Hematopoietic multipotent progenitor cell treated with erythropoietin and hydrocortisone succinate and interleukin-3 and kit ligand, for 8 days (in vitro differentiated cells): ENCODE measurements around the gene DYNC2H1.

ENCODE experiments used
- DNase-seq: peaks from one replicate; pipeline ENCODE4 v3.0.0-alpha.2; 2015

DYNC2H1 gene

DNA sequence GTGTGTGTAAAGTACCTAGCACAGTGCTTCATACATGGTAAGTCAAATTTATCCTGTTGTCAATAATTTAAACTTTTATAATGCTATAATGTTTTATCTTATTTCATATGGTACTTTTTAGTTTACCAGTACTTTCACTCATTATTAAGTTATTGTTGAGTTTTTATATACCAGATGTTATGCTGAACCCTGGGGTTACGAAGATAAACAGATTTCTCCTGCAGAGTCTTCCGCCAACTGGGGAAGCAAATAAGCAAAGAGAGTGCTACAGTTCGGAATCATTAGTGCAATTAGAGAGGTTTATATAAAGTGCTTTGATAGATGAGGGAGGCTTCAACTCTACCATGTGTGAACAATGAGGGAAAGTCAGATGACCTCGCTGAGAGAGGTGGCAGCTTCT lies 362.3 kb downstream of the DYNC2H1 start:
- no peak for DNase-seq

DNA sequence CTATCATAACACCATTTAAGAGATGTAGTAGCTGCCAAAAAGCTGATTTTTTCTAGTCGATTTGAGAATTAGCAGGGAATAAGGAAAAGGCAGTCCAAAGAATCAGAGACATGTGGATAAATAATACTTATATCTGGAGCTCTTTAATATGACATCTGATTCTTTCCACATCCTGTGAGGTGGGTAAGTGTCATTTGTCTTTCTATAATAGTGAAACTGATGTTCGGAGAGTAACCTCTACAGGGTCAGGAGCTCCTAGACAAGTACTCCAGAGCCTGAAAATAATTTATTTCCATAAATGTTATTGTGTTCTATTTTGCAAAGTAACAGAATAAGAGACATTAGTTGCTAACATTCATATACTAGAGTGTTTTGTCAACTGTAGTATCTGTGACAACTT lies 367.6 kb downstream of the DYNC2H1 start:
- DNase-seq = no peak

DNA sequence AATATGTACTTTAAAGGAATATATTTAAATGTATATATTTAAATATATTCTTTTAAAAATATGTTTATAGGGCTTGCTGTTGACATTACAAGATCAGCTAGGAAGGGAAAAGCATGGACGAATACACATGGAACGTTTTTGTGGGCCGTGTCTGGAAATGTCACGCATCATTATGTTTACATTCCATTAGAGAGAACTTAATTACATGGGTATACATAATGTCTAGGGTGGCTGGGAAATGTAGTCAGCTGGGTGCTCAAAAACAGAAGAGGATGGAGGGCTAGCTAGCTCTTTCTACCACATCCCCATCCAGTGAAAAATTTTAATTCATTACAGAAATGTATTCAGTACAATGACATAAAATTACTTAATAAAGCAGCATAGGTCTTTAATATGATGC lies 371.2 kb downstream of the DYNC2H1 start:
- DNase-seq = no peak

DNA sequence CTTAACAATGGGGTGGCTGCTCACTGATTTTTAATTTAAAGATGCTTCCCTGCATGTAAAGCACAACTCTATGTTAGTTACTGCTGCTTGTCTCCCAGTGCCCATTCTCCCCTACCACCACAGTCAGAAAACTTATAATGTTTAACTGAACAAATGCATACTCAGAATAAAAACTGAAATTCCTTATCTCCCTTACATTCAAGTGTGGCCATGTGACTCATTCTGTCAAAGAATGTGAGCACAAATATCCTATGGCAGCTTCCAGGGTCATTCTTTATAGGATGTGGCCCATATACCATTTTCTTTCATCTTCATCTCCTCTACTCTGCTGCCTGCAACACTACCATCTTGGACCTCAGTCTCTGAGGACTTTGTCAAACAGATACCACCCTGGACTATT lies 374.8 kb downstream of the DYNC2H1 start:
- no peak for DNase-seq

DNA sequence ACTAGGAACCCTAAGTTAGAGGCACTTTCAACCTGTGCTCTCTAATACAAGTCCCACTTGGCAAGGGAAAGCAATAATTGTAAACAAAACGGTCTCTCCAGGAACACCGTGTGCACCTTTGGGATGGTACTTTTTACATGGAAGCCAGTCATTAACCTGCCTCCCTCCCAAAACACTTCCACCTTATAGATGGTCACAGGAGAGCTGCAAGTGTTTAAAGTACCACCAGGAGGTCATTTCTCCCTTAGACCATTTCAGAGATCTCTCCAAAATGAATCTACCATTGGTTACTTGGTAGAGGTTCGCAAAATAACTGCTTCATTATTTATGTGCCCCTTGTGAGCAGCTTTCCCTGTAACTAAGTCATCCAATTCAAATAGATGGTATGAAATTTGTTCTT lies 375.3 kb downstream of the DYNC2H1 start:
- no peak for DNase-seq

DNA sequence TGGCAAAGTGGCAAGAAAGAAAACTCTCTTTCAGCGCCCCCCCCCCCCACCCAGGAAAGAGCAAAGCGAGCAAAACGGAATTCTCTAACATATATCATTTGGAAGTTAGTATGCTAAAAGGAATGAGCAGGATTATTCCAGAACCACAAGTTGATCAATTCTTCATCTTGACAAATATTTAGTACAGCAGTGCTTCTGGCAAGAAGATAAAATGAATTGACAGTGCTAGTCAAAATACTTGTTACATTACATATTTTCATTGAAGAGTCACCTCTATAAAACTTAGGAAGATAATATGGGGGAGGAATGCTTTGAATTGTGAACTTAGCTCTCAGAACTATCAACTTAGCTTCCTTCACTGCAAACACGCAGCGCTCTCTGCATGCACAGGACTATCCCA lies 377.4 kb downstream of the DYNC2H1 start:
- no peak for DNase-seq

DNA sequence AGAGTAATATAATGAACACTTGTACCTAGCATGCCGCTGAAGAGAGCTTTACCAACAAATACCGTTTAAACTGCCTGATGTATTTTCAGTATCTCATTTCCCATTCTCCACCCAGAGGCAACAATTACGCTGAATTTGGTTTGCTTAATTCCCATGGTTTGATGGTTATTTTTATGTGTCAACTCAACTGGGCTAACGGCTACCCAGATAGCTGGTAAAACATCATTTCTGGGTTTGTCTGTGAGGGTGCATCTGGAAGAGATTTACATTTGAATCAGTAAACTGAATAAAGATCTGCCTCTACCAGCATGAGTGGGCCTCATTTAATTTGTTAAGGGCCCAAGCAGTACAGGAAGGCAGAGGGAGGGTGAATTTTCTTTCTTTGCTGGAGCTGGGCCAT lies 377.9 kb downstream of the DYNC2H1 start:
- DNase-seq = no peak

DNA sequence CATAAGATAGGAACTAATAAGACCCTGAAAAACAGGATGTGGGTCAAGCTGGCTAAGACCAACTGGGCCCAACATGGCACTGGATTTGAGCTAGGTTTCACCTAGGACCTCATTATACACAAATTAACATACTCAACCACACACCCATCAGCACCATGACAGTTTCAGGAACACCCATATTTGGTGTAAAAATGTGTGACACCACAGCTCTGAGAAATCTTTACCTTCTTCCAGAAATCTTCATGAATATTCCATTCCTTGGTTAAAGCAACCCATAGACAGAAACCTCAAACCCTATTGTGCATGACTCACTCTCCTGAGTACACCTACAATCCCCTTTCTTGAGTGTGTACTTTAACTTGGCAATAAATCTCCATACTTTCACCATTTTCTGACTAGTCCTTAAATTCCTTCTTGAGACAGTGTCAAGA lies 378.8 kb downstream of the DYNC2H1 start:
- DNase-seq = no peak

DNA sequence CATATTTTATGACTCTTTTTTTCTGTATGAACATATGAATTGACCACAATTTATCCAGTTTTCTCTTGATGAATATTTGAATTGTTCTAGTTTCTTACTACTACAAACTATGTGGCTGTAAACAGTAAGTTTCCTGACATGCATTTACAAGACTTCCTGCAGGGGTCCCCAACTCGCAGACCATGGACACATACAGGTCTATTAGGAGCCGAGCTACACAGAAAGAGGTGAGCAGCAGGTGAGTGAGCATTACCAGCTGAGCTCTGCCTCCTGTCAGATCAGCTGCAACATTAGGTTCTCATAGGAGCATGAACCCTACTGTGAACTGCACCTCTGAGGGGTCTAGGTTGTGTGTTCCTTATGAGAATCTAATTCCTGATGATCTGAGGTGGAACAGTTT lies 379.4 kb downstream of the DYNC2H1 start:
- DNase-seq = no peak

DNA sequence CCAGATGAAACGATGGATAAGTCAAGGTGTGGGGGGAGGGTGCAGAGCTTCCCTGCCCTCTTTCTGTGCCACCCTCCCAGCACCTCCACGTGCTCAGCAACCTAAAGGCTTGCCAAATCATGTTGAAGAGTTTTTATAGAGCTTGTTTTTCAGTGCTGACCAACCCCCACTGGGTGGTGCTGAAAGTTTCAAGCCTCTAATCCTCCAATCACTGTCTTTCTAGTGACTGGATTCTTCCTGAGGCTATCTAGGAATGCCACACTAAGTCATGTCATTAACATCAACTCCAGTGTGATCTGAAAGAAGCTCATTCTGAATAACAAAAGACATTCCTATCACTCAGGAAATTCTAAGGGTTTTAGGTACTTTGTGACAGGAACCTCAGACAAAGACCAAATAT lies 382.6 kb downstream of the DYNC2H1 start:
- no peak for DNase-seq

DNA sequence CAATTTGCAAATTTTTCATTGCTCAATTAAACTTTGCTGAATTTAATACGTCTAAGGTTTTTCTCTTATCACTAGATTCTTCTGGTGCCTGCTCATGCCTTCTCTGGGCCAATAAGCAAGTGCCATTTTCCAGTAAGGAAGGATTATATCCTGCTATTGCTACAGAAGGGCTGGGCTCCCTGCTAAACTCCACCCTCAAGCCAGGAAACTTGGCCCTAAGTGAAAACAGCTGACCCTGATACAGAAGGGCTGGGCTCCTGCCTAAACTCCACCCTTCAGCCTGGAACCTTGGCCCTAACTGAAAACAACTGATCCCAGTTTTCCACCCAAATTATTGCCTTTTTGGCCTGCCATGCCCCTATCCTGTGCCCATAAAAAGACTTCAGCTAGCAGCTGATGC lies 385.3 kb downstream of the DYNC2H1 start:
- no peak for DNase-seq

DNA sequence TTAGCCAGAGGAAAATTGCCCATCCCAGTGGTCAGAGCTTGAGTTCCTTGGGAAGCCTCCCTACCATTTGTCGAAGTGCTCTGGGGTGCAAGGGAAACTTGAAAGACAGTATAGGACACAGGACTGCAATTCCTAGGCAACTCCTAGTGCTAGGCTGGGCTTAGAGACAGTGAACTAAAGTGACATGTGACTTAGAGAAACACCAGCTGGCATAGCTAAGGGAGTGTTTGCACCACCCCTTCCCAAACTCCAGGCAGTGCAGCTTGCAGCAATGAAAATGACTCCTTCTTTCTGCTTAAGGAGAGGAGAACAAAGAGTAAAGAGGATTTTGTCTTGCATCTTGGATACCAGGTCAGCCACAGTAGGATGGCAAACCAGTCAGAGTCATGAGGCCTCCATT lies 388.0 kb downstream of the DYNC2H1 start:
- DNase-seq = no peak

DNA sequence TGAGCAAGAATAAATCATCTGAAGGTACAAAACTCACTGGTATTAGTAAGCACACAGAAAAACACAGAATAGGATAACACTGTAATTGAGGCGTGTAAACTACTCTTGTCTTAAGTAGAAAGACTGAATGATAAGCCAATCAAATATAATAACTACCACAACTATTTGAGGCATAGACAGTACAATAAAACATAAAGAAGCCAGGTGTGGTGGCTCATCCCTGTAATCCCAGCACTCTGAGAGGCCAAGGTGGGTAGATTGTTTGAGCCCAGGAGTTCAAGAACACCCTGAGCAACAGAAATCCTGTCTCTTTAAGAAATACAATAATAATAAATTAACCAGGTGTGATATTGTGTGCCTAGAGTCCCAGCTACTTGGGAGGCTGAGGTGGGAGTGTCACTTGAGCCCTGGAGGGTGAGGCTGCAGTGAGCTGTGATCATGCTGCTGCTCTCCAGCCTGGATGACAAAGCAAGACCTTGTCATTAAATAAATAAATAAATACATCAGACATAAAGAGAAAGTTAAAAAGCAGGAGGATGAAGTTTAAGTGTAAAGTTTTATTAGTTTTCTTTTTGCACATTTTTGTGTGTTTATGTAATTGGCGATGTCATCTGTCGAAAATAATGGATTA lies 390.6 kb downstream of the DYNC2H1 start:
- DNase-seq = no peak

DNA sequence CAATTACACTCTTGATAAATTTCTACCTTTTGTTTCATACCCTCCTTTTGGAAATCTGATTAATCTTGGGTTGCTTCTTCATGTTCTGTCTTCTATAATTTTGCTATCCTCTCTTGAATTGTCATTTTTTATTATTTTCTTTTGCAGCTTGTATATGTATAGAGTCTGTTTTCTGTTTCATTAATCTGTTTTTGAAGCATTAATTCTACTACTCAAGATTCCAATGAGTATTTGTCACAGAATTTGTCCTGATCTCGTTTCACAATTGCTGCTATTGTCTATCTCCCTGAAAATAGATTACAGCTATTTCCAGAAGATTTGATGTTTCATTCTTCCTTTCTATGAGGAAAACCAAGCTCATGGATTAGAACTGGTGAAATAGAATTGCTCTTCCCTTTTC lies 406.1 kb downstream of the DYNC2H1 start:
- DNase-seq = no peak

DNA sequence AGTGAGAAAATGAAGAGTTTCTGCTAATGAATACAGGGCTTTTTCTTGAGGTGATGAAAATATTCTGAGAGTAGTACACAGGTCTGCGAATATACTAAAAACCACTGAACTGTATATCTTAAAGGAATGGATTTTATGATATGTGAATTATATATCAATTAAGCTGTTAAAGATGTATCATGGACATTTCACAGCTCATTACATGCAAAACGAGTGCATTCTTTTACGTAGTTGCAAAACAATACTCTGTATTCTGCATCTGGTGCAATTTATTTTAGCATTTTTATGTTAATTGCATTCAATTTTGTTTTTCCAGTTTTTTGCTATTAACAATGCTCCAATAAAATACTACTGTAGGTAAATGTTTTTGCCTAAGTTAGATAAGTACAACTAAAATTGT lies 411.6 kb downstream of the DYNC2H1 start:
- DNase-seq = no peak

DNA sequence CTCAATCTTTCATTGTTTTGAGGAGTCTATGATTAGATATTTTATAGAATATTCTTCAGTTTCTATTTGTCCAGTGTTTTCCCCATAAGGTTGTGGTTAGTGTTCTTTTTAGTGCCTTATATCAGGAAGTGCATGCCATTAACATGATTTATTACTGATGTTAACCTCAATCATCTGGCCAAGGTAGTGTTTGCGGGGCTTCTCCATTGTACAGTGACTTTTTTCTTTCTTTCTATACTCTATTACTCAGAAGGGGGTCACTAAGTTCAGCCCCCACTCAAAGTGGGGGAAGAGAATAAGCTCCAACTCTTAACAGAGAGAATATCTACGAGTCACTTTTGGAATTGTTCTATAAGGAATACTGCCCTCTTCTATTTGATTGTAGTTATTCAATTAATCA lies 415.8 kb downstream of the DYNC2H1 start:
- DNase-seq = no peak

DNA sequence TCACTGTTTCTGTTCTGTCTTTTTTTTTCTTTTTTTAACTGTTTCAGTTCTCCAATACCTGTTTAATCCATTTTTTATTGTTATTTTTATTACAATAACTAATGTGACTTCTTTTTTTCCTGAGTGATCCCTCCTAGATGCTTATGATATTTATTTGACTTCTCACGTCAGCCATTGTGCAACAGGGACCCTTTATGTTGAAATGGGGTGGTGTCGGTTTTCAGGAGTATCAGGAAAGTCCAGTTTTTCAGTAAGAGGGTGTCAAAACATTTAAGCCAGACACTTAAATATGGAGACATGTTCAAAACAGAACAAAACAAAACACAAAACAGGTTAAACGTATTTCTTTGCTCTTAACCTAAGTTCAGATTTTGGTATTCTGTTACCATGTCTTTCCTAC lies 418.8 kb downstream of the DYNC2H1 start:
- no peak for DNase-seq

DNA sequence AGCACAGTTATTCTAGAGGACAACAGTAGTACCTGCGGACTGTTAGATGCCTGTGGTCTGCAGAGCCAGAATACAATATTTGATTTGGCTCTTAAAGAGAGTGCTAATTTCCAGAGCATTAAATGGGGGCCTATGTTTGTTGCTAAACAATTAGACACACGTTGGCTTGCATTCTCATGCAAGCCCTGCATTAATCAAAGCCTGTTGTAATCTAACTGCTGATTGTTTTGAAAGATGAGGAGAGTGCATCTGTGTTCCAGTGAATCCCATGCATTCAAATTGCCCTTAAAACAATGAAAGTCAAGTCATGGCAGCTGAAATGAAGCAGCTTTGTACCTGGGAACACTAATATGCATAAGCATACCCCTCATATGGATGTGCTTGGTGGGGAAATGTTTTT lies 419.4 kb downstream of the DYNC2H1 start:
- no peak for DNase-seq

DNA sequence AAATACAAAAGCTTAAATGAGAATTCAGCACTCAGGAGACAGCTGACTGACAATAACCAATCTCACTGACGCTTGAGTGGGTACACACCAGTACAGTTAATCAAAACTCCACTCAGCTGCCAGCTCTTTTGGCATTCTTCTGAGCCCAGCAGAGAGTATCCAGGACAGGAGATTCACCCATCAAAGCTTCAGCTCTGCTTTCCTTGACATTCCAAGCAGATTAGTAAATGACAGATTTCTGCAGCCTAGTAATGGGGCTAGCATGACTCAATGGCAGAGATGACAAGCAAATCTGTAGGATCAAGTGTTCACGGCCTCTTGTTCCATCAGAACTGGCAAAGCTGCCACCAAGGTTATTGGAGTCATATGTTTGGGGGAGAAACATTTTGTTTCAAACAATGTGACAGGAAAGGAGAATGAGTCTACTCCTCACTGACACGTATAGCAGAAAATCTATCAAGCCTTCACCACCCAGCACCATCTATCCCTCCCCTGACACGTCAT lies 420.0 kb downstream of the DYNC2H1 start:
- no peak for DNase-seq
